ENCODE results near the gene QSOX1.
"Not testable (repeated sequence)": the region's sequence is repeated elsewhere in the genome, so short reads cannot be mapped to it uniquely, and the experiment has no call there.

The QSOX1 gene

GRCh38 chr1:180154325-180155181 lies at the start of gene QSOX1:
Gene QSOX1, plus strand, starts transcription at chr1:180154869. Its CDS starts 39 bp downstream, at chr1:180154908.
- peak; percentile 60 to 98 (median 88) for DNase-seq

- no peak for DNase-seq
Measured at GRCh38 chr1:180112091-180112490, 42.6 kb upstream of the QSOX1 start.

GRCh38 chr1:180112984-180113647 lies 41.6 kb upstream of the QSOX1 start:
- DNase-seq = no peak

DNA sequence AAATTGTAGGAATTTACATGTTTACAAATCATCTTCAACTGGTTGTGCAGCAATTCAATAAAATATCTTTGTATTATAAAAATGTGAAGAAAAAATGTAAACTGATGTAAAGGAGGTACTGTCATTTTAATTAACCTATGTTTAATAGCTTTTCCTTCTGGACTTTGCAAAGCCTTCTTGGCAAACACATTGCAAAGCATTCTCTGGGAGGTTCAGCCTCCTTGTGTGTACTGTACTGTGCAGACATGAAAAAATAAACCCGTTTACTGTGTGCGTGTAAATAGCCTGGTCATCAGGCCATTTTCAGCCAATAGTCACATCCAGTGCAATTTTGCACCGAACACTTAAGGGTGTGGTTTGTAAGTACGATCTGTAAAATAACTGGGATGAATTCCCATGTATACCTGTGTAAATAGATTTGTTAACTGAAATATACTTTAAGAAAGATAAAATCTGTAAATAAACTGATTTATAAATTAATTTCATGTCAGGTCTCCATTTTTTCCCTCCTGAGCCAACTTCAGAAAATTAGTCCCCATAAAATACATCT lies 40.2 kb upstream of the QSOX1 start:
- DNase-seq = no peak

DNA sequence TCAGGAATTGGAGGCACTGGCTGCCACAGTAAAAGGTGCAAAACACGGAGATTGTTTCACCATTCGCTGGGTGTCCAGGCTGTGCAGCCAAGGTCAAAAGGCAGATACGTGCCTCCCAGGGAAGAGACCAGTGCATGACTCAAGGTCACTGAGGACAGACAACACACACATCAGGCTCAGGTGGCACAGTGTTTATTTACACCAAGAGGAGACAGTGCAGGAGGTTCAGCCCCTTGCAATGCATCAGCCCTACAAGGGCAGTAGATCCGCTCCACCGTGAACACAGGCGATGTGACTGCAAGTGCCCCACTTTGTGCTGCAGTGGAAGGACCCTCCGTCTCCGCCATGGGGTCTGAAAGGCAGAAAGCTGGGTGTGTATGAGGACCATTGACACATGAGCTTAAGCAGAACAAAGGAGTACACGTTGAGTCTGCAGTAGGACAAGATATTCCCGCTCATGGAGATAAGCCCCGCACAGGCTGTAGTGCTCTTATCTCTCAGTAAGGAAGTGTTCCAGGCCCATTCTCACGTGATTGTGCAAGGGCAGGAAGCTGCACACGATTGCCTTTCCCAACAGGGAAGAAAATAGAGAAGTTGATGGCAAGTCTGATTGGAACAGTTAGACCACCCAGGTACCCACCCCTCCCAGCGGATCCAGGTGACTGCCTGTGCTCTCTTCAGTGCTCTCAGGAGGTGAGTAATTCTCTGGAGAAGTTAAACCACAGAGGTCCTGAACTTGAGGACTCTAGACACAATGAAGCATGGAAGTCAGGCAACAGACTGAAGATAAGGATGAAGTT lies 37.5 kb upstream of the QSOX1 start:
- DNase-seq = no peak

DNA sequence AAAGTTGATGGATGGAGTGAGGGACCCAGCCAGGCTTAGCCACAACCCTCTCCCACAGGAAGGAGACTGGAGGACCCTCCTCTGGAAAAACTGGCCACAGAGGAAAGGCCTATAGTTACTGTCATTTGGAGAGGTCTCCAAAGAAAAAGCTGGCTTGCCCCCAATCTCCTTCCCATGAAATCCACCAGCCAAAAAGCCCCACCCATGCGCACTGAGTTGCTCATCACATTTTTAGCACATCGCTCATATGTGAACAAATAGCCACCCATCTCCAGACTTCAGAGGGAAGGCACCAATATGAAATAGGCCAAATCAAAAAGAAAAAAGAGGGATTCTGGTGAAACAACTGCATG lies 36.9 kb upstream of the QSOX1 start:
- no peak for DNase-seq

GRCh38 chr1:180119837-180120236 lies 34.8 kb upstream of the QSOX1 start:
- DNase-seq = no peak

GRCh38 chr1:180123463-180123936 lies 31.2 kb upstream of the QSOX1 start:
- DNase-seq = no peak

DNA sequence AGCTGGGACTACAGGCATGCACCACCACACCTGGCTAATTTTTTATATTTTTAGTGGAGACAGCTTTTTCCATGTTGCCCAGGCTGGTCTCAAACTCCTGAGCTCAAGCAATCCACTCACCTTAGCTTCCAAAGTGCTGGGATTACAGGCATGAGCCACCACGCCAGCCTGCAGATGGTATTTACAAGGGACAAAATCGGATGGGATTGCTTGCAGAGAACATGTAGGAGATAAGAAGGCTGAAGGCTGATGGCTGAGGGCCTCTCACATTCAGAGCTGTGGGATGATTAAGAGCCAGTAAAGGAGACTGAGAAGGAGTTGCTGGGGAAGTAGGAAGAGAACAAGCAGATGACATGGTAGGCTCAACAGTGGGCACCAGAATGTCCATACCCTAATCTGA lies 24.0 kb upstream of the QSOX1 start:
- DNase-seq = no peak

GRCh38 chr1:180131510-180131909 lies 23.2 kb upstream of the QSOX1 start:
- DNase-seq = no peak

GRCh38 chr1:180133193-180133592 lies 21.5 kb upstream of the QSOX1 start:
- DNase-seq = no peak

DNA sequence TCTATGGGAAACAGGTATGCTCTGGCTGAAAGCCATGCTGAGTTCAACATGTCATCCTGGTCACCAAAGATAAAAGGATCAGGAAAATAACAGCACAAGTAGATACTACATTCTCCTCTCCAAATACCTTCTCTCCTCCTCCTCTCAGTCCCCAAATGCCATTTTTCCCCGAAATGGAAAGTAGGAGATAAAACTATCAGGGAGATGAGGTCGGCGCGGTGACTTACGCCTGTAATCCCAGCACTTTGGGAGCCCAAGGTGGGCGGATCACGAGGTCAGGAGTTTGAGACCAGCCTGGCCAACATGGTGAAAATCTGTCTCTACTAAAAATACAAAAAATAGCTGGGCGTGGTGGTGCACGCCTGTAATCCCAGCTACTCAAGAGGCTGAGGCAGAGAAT lies 21.0 kb upstream of the QSOX1 start:
- not testable (repeated sequence) for DNase-seq

- DNase-seq = no peak
Measured at GRCh38 chr1:180135535-180135934, 19.1 kb upstream of the QSOX1 start.

GRCh38 chr1:180136331-180136967 lies 18.2 kb upstream of the QSOX1 start:
- no peak for DNase-seq

DNA sequence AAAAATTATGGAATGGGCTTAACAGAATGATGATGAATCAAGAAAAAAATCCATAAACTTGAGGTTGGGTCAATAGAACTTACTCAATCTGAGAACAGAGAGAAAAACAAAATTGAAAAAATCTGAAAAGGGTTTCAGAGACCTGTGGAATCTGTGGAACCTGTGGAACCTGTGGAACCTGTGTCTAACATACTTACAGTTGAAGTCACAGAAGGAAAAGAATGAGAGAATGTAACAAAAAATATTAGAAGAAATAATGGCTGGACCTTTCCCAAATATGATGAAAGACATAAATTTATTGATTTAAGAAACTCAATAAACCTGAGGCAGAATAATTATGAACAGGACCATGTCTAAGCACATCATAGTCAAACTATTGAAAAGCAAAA lies 17.7 kb upstream of the QSOX1 start:
- DNase-seq = no peak

DNA sequence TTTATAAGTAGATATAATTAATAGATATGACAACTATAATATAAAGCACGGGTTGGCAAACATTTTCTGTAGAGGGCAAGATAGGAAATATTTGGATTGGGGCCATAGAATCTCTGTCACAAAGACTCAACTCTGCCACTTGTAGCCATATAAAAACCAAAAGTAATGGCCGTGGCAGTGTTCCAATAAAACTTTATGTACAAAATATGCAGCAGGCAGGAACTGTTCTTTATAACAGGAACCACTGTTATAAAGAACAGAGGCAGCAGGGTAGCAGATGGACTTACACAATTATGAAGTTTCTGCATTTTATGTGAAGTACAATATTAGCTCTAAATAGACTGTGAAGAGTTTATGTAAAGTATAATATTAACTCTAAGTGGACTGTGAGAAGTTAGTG lies 16.9 kb upstream of the QSOX1 start:
- no peak for DNase-seq

- no peak for DNase-seq
Measured at GRCh38 chr1:180141381-180141934, 13.2 kb upstream of the QSOX1 start.

DNA sequence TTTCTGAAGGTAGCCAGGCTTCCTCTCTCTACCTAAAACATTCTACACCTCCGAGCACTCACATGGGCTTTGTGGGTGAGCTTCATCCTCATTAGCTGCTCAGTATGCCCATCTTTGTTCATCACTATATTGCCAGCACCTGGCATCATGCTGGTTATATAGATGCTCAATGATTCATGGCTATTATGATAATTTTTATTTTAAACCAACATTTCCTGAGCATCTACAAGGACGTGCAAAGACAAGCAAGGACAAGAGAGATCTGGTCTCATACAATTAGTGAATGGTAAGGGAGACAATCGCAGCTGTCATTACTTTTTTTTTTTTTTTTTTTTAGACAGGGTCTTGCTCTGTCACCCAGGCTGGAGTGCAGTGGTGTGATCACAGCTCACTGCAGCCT lies 11.3 kb upstream of the QSOX1 start:
- no peak for DNase-seq

DNA sequence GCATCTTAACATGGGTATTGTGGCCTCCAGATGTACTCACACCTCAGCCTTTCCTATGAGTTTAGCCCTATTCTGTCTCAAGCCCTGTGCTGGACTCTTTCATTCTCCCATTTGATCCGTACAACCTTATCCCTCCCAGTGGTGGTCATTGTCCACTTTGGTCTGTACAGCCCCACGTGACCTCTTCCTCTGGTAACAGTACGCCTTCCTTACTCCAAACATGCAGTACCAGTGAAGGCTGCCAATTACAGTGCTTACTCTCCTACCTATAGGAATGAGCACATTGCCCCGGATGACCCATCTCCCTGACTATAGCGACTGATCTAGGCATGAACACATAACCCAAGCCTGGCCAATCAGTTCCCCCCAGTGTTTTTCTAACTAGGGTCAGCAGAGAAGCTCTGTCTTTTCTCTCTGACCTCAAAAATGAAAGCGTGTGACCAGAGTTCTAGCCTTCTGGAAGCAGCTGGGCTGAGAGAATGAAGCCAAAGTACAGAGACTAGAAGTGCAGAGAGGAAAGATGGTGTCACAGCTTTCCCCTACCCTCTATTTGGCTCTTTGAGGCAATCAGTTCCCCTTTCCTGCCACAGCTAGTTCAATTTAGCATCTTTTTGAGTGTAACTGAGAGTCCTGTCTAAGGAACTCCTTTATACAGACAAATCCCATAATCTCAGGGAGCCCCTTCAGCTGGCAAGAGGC lies 9.9 kb upstream of the QSOX1 start:
- DNase-seq = no peak

DNA sequence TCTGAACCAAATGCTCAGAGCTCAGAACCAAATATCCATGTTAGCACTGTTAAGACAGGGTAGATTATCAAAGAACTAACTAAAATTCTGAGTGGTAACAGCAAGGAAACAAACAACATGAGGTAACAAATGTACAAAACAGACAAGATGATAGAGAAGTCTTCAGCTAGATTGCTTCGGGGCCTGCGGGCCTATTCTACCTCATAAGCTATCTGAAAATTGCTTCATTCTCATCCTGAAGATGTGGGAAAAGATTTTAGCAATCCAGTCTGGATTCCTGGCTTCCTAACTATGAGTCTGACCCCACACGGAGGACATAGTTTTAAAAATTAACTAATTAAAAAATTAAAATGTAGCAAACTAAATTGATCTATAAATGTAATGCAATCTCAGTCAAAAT lies 9.2 kb upstream of the QSOX1 start:
- DNase-seq = no peak

Data from hypothalamus (tissue), 51 donors.